Neural cell (in vitro differentiated cells): ENCODE results near the gene OTULIN.

Experiments
- CTCF ChIP-seq: fragments of 450-650 bp; IDR thresholded peaks from 2 replicates; pipeline ENCODE4 v1.5.1; 2014; ENCODE audit warnings: antibody characterized with exemption, mild to moderate bottlenecking, moderate library complexity; ENCODE audit not compliant: poor library complexity, severe bottlenecking
- EP300 ChIP-seq: fragments of 450-650 bp; conservative IDR thresholded peaks from 2 replicates; pipeline ENCODE4 v1.6.1; 2014; ENCODE audit warnings: antibody characterized with exemption, mild to moderate bottlenecking, moderate library complexity; ENCODE audit not compliant: poor library complexity, severe bottlenecking
- EZH2 ChIP-seq: fragments of 200-600, 300-800 bp; shearing (Covaris generic), sonication (generic); IDR thresholded peaks from 2 replicates; pipeline ENCODE4 v1.6.1; 2014; ENCODE audit warnings: antibody characterized with exemption, low read length, borderline replicate concordance, mild to moderate bottlenecking; ENCODE audit not compliant: insufficient read depth, poor library complexity, severe bottlenecking
- POLR2AphosphoS5 ChIP-seq: IDR thresholded peaks from 2 replicates; pipeline ENCODE4 v1.6.1; 2012
- SMC3 ChIP-seq: fragments of 450-650 bp; conservative IDR thresholded peaks from 2 replicates; pipeline ENCODE4 v1.6.1; 2014; ENCODE audit warnings: antibody characterized with exemption, mild to moderate bottlenecking, moderate library complexity; ENCODE audit not compliant: poor library complexity

DNA sequence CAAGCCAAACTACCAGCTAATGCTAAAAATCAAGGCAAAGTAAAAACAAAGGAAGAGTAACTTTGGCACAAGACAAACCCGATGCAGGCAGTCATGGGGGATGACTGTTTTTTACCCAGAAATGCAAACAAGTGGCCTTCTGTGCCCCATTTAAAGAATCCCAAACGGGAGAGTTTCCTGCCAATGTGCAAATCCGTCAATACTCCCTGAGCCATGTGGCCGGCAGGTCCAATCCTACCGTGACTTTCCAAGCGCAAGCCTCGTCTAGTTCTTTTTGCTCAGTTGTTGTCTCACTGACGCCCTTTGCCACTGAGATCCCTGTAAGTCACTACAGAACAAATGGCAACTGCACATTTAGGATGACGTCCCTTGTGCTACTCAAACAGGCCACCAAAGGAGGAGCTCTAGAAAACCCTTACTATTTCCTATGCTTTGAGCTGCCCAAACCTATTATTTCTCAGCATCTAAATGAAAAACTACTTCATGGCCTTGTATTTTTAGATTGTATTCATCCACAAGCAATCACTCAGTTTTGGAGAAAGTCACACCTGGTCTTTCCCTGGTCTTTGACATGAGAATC lies 43.4 kb downstream of the OTULIN start:
- TF ChIP-seq CTCF = no peak
- no peak for TF ChIP-seq EP300
- TF ChIP-seq SMC3 = no peak
- no peak for TF ChIP-seq EZH2
- TF ChIP-seq POLR2AphosphoS5 = no peak
